ENCODE data around the gene AMOTL1. TPM values are rescaled to one million over a fixed set of nuclear protein-coding genes. Genes with fewer than 3 reads are reported as not detected.

The AMOTL1 gene
- total and polyA plus RNA-seq, 4 donors, result 7.4 to 68.5 (median 27.3) TPM

DNA sequence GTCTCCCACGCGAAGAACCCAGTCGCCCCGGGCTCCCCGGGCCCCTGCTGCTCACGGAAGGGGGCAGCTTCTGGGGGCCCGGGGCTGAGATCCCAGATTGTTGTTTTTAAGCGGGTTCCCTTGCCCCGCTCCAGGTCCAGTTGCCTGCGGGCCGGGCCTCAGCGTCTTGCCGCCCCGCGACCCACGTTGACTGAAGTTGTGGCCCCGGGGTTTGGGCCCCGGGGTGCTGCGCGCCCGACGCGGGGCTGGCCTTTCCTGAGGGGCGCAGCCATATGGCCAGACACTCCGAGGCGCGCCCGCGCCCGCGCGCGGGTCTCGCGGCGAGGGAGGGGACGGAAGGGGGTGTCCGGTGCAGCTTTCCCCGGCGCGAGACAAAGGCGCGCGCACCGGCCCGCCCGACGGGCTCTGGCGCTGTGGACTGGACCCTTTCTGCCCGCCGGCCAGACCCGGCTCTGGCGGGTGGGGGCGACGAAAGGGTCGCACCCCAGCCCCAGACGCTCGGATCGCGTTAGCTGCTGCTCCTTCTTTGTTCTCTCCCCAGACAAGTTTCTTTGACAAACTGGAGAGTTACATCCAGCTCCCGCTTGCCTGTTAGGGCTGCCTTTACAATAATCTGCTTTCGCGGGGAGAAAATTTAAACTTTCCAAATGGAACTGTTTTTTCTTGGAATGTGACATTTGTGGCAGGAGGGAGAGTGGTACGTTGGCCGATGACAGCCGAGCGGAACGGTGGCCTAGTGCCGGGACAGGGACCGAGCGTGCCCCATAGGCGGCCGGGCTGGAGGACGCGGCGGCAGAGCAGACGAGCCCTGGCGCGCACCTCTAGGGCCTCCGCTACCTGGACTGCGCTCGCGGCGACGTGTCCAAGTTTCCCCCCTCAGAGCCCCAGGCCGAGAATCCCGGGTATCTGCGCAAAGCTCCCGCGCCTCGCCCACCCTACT lies 716 bp downstream of the AMOTL1 start:
- Histone ChIP-seq H3K27me3 (ENCODE audit: control insufficient read depth in 3 of 3, insufficient read depth in 3 of 3, low read length in 2 of 3) (no peaks in the 10 kb centered on the region), H3K4me1 (ENCODE audit: control insufficient read depth in 5 of 5, insufficient read depth in 5 of 5, low read length in 5 of 5) (peaks cover 3 to 26% (median 7%) of the 10 kb centered on the region in 5 donors), H3K4me3 (peak overlapping the region; percentile 94), H3K9me3 (ENCODE audit: control insufficient read depth in 4 of 4, insufficient read depth in 3 of 4, low read length in 3 of 4) (no peaks in the 10 kb centered on the region), H3K36me3 (ENCODE audit: control insufficient read depth in 4 of 4, insufficient read depth in 4 of 4, low read length in 4 of 4) (no peaks in the 10 kb centered on the region), H3K9ac (ENCODE audit: insufficient read depth in 1 of 2, low read length in 2 of 2) (peak overlapping the region; percentile 80 to 96), H3K27ac (ENCODE audit: low read depth in 1 of 2, low read length in 1 of 2) (peak overlapping the region; percentile 82 to 93)
- peak; percentile 78 to 87 (median 79) for DNase-seq
- peak; percentile 64 for ATAC-seq (ENCODE audit: insufficient read depth, low FRiP score)
- WGBS, 2 donors, result 1% methylated on average over 78 to 91 of the region's 91 CpGs
- TF ChIP-seq, protein P1, sequence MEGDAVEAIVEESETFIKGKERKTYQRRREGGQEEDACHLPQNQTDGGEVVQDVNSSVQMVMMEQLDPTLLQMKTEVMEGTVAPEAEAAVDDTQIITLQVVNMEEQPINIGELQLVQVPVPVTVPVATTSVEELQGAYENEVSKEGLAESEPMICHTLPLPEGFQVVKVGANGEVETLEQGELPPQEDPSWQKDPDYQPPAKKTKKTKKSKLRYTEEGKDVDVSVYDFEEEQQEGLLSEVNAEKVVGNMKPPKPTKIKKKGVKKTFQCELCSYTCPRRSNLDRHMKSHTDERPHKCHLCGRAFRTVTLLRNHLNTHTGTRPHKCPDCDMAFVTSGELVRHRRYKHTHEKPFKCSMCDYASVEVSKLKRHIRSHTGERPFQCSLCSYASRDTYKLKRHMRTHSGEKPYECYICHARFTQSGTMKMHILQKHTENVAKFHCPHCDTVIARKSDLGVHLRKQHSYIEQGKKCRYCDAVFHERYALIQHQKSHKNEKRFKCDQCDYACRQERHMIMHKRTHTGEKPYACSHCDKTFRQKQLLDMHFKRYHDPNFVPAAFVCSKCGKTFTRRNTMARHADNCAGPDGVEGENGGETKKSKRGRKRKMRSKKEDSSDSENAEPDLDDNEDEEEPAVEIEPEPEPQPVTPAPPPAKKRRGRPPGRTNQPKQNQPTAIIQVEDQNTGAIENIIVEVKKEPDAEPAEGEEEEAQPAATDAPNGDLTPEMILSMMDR (IDR thresholded peaks at IDR 0.05; ENCODE audit: control extremely low read depth, extremely low read depth), result no peak

DNA sequence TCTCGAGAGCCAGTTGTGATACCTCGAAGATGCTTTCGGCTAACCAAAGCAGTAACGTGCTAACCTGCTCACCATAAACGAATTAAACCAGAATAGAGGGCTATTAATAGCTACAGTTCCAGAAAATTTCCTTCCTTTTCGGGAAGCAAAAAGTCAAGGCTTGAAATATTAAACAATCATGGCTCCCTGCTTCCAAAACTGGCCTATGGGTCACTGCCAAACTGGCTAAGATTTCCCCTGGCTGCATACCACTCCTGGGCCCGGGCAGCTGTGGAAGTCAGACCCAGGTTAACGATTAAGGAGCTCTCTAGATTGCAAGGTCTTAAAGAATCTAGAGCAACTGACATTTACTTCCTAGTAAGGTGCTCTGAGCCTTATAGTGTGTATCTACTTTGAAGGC lies 1.7 kb downstream of the AMOTL1 start:
- Histone ChIP-seq H3K9me3 (ENCODE audit: control insufficient read depth in 4 of 4, insufficient read depth in 3 of 4, low read length in 3 of 4) (no peaks in the 10 kb centered on the region), H3K9ac (ENCODE audit: insufficient read depth in 1 of 2, low read length in 2 of 2) (peak overlapping the region; percentile 80 to 96), H3K27ac (ENCODE audit: low read depth in 1 of 2, low read length in 1 of 2) (peak overlapping the region; percentile 55 to 93), H3K4me3 (peak overlapping the region; percentile 94), H3K36me3 (ENCODE audit: control insufficient read depth in 4 of 4, insufficient read depth in 4 of 4, low read length in 4 of 4) (no peaks in the 10 kb centered on the region), H3K4me1 (ENCODE audit: control insufficient read depth in 5 of 5, insufficient read depth in 5 of 5, low read length in 5 of 5) (peaks cover 3 to 29% (median 13%) of the 10 kb centered on the region in 5 donors), H3K27me3 (ENCODE audit: control insufficient read depth in 3 of 3, insufficient read depth in 3 of 3, low read length in 2 of 3) (no peaks in the 10 kb centered on the region)
- WGBS, 2 donors, result 29 to 57% methylated on average over 8 of the region's 8 CpGs
- no peak for ATAC-seq (ENCODE audit: insufficient read depth, low FRiP score)
- TF ChIP-seq, protein P1 (IDR thresholded peaks at IDR 0.05; ENCODE audit: control extremely low read depth, extremely low read depth), result no peak
- DNase-seq, result peak; percentile 47 to 61 (median 52)

DNA sequence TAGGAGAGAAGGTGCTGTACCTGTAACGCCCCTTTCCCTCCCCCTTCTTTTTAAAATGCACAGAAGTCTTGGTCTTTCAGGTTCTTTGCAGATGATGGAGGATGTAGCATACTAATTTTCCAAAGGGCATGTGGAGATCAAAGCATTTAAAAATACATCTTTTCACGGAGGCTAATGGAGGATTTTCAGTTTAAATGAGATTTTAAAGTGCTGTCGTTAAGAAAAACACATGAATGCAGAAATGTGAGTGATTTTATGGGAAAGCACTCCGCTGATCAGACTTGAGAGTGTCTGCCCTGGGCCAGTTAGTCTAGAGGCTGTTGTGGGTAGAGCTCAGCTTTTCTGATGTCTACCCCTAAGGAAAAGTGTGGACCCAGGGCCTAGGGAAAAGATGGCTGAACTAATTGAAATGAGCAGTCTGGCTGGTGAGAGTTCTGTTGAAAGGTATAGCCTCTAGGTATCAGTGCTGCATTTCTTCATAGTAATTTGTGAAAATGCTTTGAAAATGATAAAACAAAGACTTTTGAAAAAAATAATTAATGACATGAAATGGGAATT lies 2.5 kb downstream of the AMOTL1 start:
- TF ChIP-seq, protein P1 (IDR thresholded peaks at IDR 0.05; ENCODE audit: control extremely low read depth, extremely low read depth), result no peak
- H3K9ac ChIP-seq (ENCODE audit: insufficient read depth in 1 of 2, low read length in 2 of 2), result peak overlapping the region in 1 of 2 donors; percentile 96
- DNase-seq (no peak), ATAC-seq (ENCODE audit: insufficient read depth, low FRiP score) (no peak)
- no peak overlapping the region for H3K4me3 ChIP-seq
- H3K36me3 ChIP-seq (ENCODE audit: control insufficient read depth in 4 of 4, insufficient read depth in 4 of 4, low read length in 4 of 4), result no peaks in the 10 kb centered on the region
- H3K27me3 ChIP-seq (ENCODE audit: control insufficient read depth in 3 of 3, insufficient read depth in 3 of 3, low read length in 2 of 3), result no peaks in the 10 kb centered on the region
- no peaks in the 10 kb centered on the region for H3K9me3 ChIP-seq (ENCODE audit: control insufficient read depth in 4 of 4, insufficient read depth in 3 of 4, low read length in 3 of 4)
- 61 to 81% methylated on average over 4 of the region's 4 CpGs for WGBS, 2 donors
- H3K4me1 ChIP-seq (ENCODE audit: control insufficient read depth in 5 of 5, insufficient read depth in 5 of 5, low read length in 5 of 5), result peaks cover 3 to 29% (median 13%) of the 10 kb centered on the region in 5 donors
- no peak overlapping the region for H3K27ac ChIP-seq (ENCODE audit: low read depth in 1 of 2, low read length in 1 of 2)
